GM18519 (cell line): ENCODE measurements around the gene TAF11L6.
"Not testable (repeated sequence)": the region's sequence is repeated elsewhere in the genome, so short reads cannot be mapped to it uniquely, and the experiment has no call there.

Experiments
- ATAC-seq: cut with Tn5 transposase; IDR thresholded peaks from one replicate; pipeline ENCODE4 v1.9.1; 2021; ENCODE audit warnings: mild to moderate bottlenecking, moderate library complexity; ENCODE audit not compliant: unreplicated experiment, low FRiP score

TAF11L6 gene

GRCh38 chr5:17528369-17528768, at the start of gene TAF11L6:
Gene TAF11L6 (plus strand): TSS chr5:17528669.
- not testable (repeated sequence) for ATAC-seq

GRCh38 chr5:17481378-17481777, 47.1 kb upstream of the TAF11L6 start:
- no peak for ATAC-seq

- no peak for ATAC-seq
These were observed 45.7 kb upstream of the TAF11L6 start for GRCh38 chr5:17482790-17483189.

- not testable (repeated sequence) for ATAC-seq
These were observed 41.9 kb upstream of the TAF11L6 start for GRCh38 chr5:17486464-17487173.

- ATAC-seq = no peak
These were observed 41.3 kb upstream of the TAF11L6 start for GRCh38 chr5:17487174-17487512.

- not testable (repeated sequence) for ATAC-seq
These were observed 37.2 kb upstream of the TAF11L6 start for GRCh38 chr5:17491257-17491656.

- no peak for ATAC-seq
These were observed 35.7 kb upstream of the TAF11L6 start for GRCh38 chr5:17492770-17493169.

GRCh38 chr5:17497446-17497845, 31.0 kb upstream of the TAF11L6 start:
- no peak for ATAC-seq

GRCh38 chr5:17497931-17498330, 30.5 kb upstream of the TAF11L6 start, which contains the start of gene TAF11L2:
Gene TAF11L2 (plus strand): TSS chr5:17498231.
- ATAC-seq = not testable (repeated sequence)

GRCh38 chr5:17511775-17512325, 16.6 kb upstream of the TAF11L6 start:
- no peak for ATAC-seq

- not testable (repeated sequence) for ATAC-seq
These were observed 10.9 kb upstream of the TAF11L6 start for GRCh38 chr5:17517526-17517925.

- not testable (repeated sequence) for ATAC-seq
These were observed 10.4 kb upstream of the TAF11L6 start, which contains the start of gene TAF11L3 for GRCh38 chr5:17518067-17518466. Gene TAF11L3 (plus strand): TSS chr5:17518367.

- ATAC-seq = not testable (repeated sequence)
These were observed 9.0 kb upstream of the TAF11L6 start for GRCh38 chr5:17519508-17519907.

GRCh38 chr5:17521501-17521900, 7.0 kb upstream of the TAF11L6 start, which contains the start of gene TAF11L4:
Gene TAF11L4 (plus strand): TSS chr5:17521801.
- not testable (repeated sequence) for ATAC-seq

GRCh38 chr5:17524935-17525334, 3.5 kb upstream of the TAF11L6 start, which contains the start of gene TAF11L5:
Gene TAF11L5 (plus strand): TSS chr5:17525235.
- ATAC-seq = not testable (repeated sequence)

- ATAC-seq = not testable (repeated sequence)
These were observed 2.0 kb upstream of the TAF11L6 start for GRCh38 chr5:17526504-17526903.
